A204.1 (cell line): ENCODE measurements around the gene CENPT.

Experiments used
- FAIRE-seq: peaks from 2 replicates; lab custom pipeline; 2012; peaks lifted over from hg19 to GRCh38; lab: Jason Lieb, UNC

CENPT gene

DNA sequence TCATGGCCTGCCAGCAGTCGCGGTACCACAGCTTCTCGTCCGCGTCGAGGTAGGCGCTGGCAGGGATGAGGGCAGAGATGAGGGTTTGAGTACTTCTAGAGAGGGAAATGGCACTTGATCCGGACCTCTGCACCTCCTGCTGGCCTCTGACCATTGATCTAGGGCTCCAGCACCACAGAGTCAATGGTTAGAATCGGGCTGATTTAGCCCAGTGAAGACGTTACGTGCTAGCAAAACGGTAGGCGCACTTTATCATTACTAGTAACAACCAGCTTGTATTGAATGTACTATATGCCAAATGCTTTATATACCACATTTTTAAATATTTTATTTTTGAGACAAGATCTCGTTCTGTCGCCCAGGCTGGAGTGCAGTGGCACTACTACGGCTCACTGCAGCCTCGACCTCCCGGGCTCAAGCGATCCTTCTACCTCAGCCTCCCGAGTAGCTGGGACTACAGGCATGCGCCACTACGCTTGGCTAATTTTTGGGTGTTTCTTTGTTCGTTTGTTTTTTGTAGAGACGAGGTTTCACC, 40.3 kb downstream of the CENPT start:
- no peak for FAIRE-seq

DNA sequence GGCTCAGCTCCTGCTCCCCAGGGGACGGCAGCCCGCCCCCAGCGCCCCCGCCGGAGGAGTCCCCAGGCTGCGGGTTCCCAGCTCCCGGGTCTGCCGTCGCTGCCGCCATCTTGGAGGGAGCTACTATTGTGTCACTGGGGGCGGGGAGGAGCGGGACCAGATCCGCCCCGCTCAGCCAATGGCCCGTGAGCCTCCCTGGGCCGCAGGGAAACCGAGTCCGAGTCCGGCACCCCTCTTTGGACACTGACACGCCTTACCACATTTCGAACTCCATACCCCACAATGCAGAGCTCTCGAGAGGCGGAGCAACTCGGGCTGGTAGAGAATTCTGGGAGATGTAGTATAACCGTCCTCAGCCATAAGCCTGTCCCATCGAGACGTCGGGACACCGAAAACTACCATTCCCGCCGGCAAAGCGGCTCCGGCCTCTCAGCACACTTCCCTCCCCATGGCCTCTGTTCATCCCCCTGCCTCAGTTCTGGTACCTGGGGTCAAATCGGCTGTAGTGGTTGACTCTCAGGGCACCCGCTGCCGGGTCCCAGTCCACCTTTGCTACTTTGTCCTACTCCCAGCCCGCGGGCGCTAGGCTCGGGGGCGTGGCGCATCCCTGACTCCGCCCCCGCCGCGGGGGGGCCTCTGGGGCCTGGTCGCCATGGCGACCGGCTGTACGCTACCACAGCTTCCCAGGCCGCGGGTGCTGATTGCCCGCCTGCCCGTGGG, 40.9 kb downstream of the CENPT start, which contains the start of the genes RANBP10 and TSNAXIP1:
RANBP10 (minus strand) TSS at position 133 of the 720 bp plus-strand sequence; CDS start at position 109, 24 bp downstream.
TSNAXIP1 (plus strand) TSS at position 462 of the 720 bp plus-strand sequence. CDS start 261 bp downstream, outside the sequence.
- FAIRE-seq = peak; percentile 96

DNA sequence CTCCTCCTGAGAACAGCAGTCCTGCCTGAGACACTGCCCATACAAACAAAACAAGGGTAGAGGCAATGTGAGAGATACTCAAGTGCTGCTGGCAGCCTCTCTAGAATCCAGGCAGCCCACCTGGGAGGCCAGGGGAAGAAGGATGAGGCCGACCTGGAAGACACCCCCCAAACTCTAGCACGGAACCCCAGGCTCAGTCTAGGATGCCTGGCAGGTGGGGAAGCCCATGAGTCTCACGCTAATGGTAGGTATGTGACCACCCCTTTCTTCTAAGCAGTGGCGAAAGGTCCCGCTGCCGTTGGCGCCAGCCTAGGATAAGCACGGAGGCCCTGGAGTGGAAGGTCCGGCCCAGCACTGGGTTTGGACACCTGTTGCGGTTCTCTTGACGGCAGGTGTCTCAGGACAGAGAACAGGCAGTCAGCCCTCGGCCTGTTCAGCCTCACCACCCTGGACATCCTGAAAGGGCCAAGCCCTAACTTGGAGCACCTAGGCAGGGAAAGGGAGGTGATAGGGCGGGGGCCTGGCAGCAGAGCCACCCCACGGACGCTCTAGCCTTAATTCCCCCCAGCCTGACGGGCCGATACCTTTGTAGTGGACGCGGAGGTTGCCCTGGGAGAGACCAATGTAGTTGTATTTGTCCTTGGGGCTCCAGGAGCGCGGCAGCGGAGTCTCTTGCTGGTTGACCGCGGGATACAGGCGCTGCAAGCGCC, 41.6 kb downstream of the CENPT start:
- no peak for FAIRE-seq

DNA sequence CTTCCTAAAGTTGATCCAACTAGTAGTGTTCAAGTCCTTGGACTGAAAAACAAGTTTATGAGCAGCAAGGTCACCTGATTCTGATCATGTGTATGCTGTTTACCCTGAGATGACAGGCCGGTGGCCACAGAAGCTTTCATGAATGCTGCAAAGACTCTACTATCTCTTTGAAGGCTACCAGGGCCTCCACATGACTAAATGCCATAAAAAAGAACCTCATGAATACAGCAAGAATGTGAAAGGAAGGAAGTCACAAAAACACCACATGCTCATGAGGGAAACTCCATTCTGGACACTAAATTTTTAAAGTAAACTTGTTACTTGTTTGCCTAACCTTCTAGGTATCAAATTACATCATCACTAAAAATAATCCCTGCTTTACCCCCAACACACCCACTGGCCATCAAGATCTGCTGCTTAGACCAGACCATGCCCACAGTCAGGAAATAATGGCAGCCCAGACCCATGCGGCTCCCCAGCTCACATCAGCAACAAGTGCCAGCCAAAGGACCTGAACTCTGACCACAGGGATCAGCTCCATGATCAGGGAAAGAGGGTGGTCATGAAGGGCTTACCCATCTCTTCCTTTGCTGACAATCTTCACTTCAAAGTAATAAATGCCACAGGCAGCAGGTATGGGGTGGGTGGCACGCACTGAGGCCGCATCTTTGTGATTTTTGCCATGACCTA, 42.5 kb downstream of the CENPT start:
- FAIRE-seq = no peak

- FAIRE-seq = no peak
These were observed 43.6 kb downstream of the CENPT start for GRCh38 chr16:67803894-67804293.

GRCh38 chr16:67801883-67802282, 45.6 kb downstream of the CENPT start:
- FAIRE-seq = no peak

GRCh38 chr16:67801241-67801640, 46.3 kb downstream of the CENPT start:
- FAIRE-seq = no peak

DNA sequence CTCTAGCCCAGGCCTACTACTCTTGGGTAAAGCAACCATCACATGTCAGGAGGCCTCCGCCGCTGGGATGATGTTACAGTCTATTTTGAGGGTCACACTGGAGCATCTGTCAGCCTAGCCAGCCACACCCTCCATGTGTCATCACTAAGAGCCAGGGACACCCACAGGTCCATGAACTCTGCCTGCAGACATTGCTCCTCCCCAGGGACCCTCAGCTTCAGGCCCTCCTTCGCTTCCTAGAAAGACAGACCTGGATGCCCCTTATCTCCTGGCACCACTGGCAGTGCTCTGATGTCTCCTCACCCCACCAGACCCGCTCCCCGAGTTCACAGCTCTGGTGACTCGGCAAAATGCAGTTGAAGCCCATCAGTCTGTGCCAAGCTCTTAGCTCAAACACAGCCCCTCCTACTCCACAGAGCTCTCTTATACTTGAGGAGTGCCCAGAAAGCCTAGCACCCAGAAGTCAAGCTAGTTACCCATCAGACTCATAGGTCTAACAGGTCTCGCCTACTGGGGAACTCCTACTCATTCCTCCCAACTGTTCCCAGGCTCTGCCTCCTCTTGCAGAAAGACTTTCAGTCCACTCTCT, 47.1 kb downstream of the CENPT start:
- no peak for FAIRE-seq

- FAIRE-seq = no peak
These were observed 51.3 kb downstream of the CENPT start for GRCh38 chr16:67796099-67796718.

GRCh38 chr16:67790071-67790470, 57.4 kb downstream of the CENPT start:
- FAIRE-seq = no peak

DNA sequence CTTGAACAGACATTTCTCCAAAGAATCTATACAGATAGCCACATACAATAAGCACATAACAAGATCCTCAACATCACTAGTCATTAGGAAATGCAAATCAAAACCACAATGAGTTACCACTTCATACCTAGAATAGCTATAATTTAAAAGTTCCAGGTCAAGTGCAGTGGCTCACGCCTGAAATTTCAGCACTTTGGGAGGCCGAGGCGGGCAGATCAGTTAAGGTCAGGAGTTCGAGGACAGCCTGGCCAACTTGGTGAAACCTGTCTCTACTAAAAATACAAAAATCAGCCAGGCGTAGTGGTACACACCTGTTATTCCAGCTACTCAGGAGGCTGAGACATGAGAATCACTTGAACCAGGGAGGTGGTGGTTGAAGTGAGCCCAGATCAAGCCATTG, 61.0 kb downstream of the CENPT start:
- no peak for FAIRE-seq

DNA sequence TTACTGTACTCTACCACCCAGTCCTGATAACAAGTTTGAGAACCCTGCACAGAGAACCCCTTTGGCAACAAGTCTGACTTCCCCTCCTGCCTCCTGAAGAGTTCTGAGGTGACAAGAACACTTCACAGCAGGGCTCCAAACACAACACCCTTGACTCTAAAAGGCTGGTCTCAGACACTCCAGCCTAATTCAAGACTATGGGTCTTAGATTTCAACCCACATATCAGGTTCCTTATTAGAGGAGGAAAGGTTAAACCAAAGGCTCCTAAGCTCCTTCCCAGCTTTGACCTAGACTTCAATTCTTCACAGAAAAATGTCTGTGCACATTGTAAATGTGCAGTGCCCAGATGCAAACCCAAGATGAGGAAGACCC, 64.2 kb downstream of the CENPT start:
- FAIRE-seq = no peak

DNA sequence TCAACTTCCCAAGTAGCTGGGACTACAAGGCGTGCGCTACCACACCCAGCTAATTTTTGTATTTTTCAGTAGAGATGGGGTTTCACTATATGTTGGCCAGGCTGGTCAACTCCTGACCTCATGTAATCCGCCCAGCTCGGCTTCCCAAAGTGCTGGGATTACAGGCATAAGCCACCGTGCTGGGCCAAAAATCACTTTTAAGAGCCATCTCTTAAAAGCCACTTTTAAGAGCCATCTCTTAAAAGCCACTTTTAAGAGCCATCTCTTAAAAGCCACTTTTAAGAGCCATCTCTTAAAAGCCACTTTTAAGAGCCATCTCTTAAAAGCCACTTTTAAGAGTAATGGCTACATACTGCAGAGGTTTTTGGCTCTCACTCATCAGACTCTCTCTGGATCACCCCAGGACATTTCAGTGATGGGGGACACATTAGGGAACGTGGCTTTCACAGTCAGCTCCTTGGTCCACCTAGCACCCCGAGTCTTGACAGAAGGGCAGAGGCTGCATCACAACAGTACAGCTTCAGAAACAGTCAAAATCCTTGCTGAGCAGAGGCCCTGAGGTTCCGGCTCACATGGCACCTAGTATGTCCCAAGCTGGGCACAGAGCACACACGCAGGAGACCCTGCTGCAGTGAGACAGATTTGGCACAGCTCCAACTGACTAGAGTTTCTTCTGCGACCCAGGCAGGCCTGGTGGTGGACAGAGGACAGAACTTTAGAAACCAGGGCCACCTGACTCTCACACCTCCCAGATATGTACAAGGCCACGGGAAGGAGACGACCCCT, 64.7 kb downstream of the CENPT start:
- no peak for FAIRE-seq

GRCh38 chr16:67781565-67781921, 66.0 kb downstream of the CENPT start:
- FAIRE-seq = no peak

DNA sequence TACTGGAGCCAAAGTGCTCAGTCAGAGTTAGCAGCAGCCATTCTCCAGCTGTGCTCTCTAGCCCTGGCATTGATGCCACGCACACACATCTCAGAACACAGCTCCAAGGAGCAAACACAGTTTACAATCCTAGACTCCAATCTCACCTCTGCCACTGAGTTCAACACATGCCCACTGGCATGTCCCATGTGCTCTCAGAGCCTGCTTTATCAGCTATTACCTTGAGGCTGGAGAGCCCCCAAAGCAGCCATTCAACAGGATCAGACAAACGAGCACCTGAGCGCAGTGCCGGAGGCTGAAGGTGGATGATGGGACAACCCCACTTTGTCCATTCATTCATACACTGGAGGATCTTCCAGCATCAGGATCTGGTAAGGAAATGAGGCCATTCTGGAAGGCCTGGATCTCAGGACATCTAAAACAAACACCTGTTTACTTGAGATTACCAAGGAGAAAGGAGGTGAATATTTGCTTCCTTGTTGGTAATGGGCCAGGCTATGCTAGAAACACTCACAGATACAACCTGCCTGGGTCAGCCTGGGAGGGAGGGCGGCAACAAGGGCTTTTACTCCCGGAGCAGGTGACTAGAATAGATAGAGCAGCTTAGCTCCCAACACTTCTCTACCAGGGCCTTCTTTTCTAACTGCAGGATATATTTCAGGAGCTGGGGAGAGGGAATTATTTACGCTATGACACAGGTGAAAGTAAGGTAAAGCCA, 66.5 kb downstream of the CENPT start:
- no peak for FAIRE-seq

- no peak for FAIRE-seq
These were observed 68.1 kb downstream of the CENPT start for GRCh38 chr16:67779256-67780014.
